Esophagus (tissue), 2 donors: ENCODE data around the gene PCID2. TPM values are rescaled to one million over a fixed set of nuclear protein-coding genes. Genes with fewer than 3 reads are reported as not detected.
A peak's percentile ranks its signal among the peaks of the same experiment; 100 is the strongest.

ENCODE experiments used
- H3K27ac ChIP-seq, 2 donors: one replicate each; pipeline ENCODE4 v1.5.1; 2013; ENCODE audit warnings: low read depth in 2 of 2, mild to moderate bottlenecking in 2 of 2, inconsistent platforms in 1 of 2, low read length in 1 of 2, moderate library complexity in 1 of 2
- H3K27me3 ChIP-seq, 2 donors: one replicate each; pipeline ENCODE4 v1.6.1; 2013; ENCODE audit warnings: low read length in 2 of 2, control low read depth in 1 of 2, mild to moderate bottlenecking in 1 of 2; ENCODE audit not compliant: insufficient read depth in 2 of 2, control insufficient read depth in 1 of 2
- H3K36me3 ChIP-seq, 2 donors: one replicate each; pipeline ENCODE4 v1.6.1; 2013; ENCODE audit warnings: low read length in 1 of 2; ENCODE audit not compliant: control insufficient read depth in 2 of 2, insufficient read depth in 2 of 2
- H3K4me1 ChIP-seq, 2 donors: one replicate each; pipeline ENCODE4 v1.6.1; 2013; ENCODE audit warnings: low read length in 1 of 2; ENCODE audit not compliant: control insufficient read depth in 2 of 2, insufficient read depth in 2 of 2
- H3K4me3 ChIP-seq, 2 donors: one replicate each; pipeline ENCODE4 v1.5.1; 2013; ENCODE audit warnings: low read length in 2 of 2, mild to moderate bottlenecking in 2 of 2, low read depth in 1 of 2, moderate library complexity in 1 of 2
- H3K9me3 ChIP-seq, 2 donors: one replicate each; pipeline ENCODE4 v1.6.1; 2013; ENCODE audit warnings: mild to moderate bottlenecking in 2 of 2, low read depth in 1 of 2, low read length in 1 of 2, moderate library complexity in 1 of 2; ENCODE audit not compliant: control insufficient read depth in 2 of 2, insufficient read depth in 1 of 2
- WGBS, 2 donors: extraction: QIAGEN DNeasy Blood & Tissue Kit; methylation state at CpG; one replicate each; pipeline ENCODE4 v1.1.7; 2013; 5-methylcytosine and 5-hydroxymethylcytosine counted together
- polyA plus RNA-seq, 2 donors: library from polyadenylated mRNA; stranded (reverse); fragments of 200-250 nt; gene quantifications; one replicate each; pipeline ENCODE4 v1.2.3, GENCODE V29; 2013
- donor health status: healthy with polysubstance abuse.
- donor health status: Bipolar disorder and iron deficiency.

The PCID2 gene
- polyA plus RNA-seq, 2 donors: 17.8 to 20.7 TPM

GRCh38 chr13:113192902-113193301 is 15.6 kb downstream of the PCID2 start:
- 88 to 94% methylated on average over 2 of the region's 2 CpGs for WGBS, 2 donors
- Histone ChIP-seq H3K4me3 (no peak overlapping the region), H3K27ac (no peak overlapping the region), H3K4me1 (no peaks in the 10 kb centered on the region), H3K27me3 (no peaks in the 10 kb centered on the region), H3K9me3 (no peaks in the 10 kb centered on the region), H3K36me3 (peaks cover 13 to 22% of the 10 kb centered on the region in 2 donors)

- Histone ChIP-seq H3K36me3 (peaks cover 10 to 20% of the 10 kb centered on the region in 2 donors), H3K27ac (no peak overlapping the region), H3K4me1 (no peaks in the 10 kb centered on the region), H3K27me3 (no peaks in the 10 kb centered on the region), H3K9me3 (no peaks in the 10 kb centered on the region), H3K4me3 (no peak overlapping the region)
- 79 to 84% methylated on average over 4 of the region's 4 CpGs for WGBS, 2 donors
Observed at GRCh38 chr13:113192279-113192678, 16.2 kb downstream of the PCID2 start.

- no peak overlapping the region for H3K4me3 ChIP-seq
- no peaks in the 10 kb centered on the region for H3K4me1 ChIP-seq
- H3K27ac ChIP-seq: no peak overlapping the region
- no peaks in the 10 kb centered on the region for H3K27me3 ChIP-seq
- H3K36me3 ChIP-seq: peaks cover 3 to 12% of the 10 kb centered on the region in 2 donors
- H3K9me3 ChIP-seq: no peaks in the 10 kb centered on the region
- WGBS, 2 donors: 84 to 89% methylated on average over 4 of the region's 4 CpGs
Observed at GRCh38 chr13:113190181-113190580, 18.3 kb downstream of the PCID2 start.

- Histone ChIP-seq H3K9me3 (no peaks in the 10 kb centered on the region), H3K4me1 (no peaks in the 10 kb centered on the region), H3K27me3 (no peaks in the 10 kb centered on the region), H3K36me3 (peaks cover 3 to 9% of the 10 kb centered on the region in 2 donors), H3K4me3 (no peak overlapping the region), H3K27ac (no peak overlapping the region)
- 93 to 94% methylated on average over 23 of the region's 23 CpGs for WGBS, 2 donors
Observed at GRCh38 chr13:113187883-113188665, 20.4 kb downstream of the PCID2 start.

GRCh38 chr13:113187263-113187669 is 21.2 kb downstream of the PCID2 start:
- H3K27me3 ChIP-seq: no peaks in the 10 kb centered on the region
- H3K9me3 ChIP-seq: no peaks in the 10 kb centered on the region
- peak overlapping the region; percentile 75 to 79 for H3K27ac ChIP-seq
- peaks cover 0 to 10% of the 10 kb centered on the region in 2 donors for H3K36me3 ChIP-seq
- no peaks in the 10 kb centered on the region for H3K4me1 ChIP-seq
- 32 to 53% methylated on average over 9 of the region's 9 CpGs for WGBS, 2 donors
- no peak overlapping the region for H3K4me3 ChIP-seq

GRCh38 chr13:113186061-113186900 is 22.2 kb downstream of the PCID2 start:
- H3K27ac ChIP-seq: peak overlapping the region in 1 of 2 donors; percentile 37
- H3K36me3 ChIP-seq: peaks cover 0 to 15% of the 10 kb centered on the region in 2 donors
- H3K9me3 ChIP-seq: no peaks in the 10 kb centered on the region
- WGBS, 2 donors: 75 to 77% methylated on average over 12 to 13 of the region's 13 CpGs
- H3K4me1 ChIP-seq: no peaks in the 10 kb centered on the region
- no peaks in the 10 kb centered on the region for H3K27me3 ChIP-seq
- no peak overlapping the region for H3K4me3 ChIP-seq

- peaks cover 2 to 17% of the 10 kb centered on the region in 2 donors for H3K36me3 ChIP-seq
- no peak overlapping the region for H3K4me3 ChIP-seq
- no peaks in the 10 kb centered on the region for H3K9me3 ChIP-seq
- H3K27me3 ChIP-seq: no peaks in the 10 kb centered on the region
- H3K27ac ChIP-seq: no peak overlapping the region
- WGBS, 2 donors: 86% methylated on average over 22 of the region's 22 CpGs
- no peaks in the 10 kb centered on the region for H3K4me1 ChIP-seq
Observed at GRCh38 chr13:113184568-113185440, 23.7 kb downstream of the PCID2 start.

GRCh38 chr13:113183450-113184129 is 24.9 kb downstream of the PCID2 start:
- H3K36me3 ChIP-seq: peaks cover 7 to 28% of the 10 kb centered on the region in 2 donors
- no peaks in the 10 kb centered on the region for H3K27me3 ChIP-seq
- no peak overlapping the region for H3K27ac ChIP-seq
- no peaks in the 10 kb centered on the region for H3K4me1 ChIP-seq
- no peak overlapping the region for H3K4me3 ChIP-seq
- no peaks in the 10 kb centered on the region for H3K9me3 ChIP-seq
- WGBS, 2 donors: 86 to 88% methylated on average over 14 of the region's 14 CpGs

- H3K27me3 ChIP-seq: no peaks in the 10 kb centered on the region
- WGBS, 2 donors: 82 to 86% methylated on average over 4 of the region's 4 CpGs
- H3K4me3 ChIP-seq: no peak overlapping the region
- H3K36me3 ChIP-seq: peaks cover 10 to 28% of the 10 kb centered on the region in 2 donors
- H3K9me3 ChIP-seq: no peaks in the 10 kb centered on the region
- H3K27ac ChIP-seq: no peak overlapping the region
- no peaks in the 10 kb centered on the region for H3K4me1 ChIP-seq
Observed at GRCh38 chr13:113182046-113182445, 26.4 kb downstream of the PCID2 start.
